GM21576 (cell line): ENCODE results near the gene WDR1.
A peak's percentile ranks its signal among the peaks of the same experiment; 100 is the strongest.
"Not testable (repeated sequence)": the region's sequence is repeated elsewhere in the genome, so short reads cannot be mapped to it uniquely, and the experiment has no call there.

Source experiments
- ATAC-seq: cut with Tn5 transposase; IDR thresholded peaks from one replicate; pipeline ENCODE4 v1.9.1; 2021; ENCODE audit warnings: mild to moderate bottlenecking, moderate library complexity; ENCODE audit not compliant: unreplicated experiment

WDR1 gene

GRCh38 chr4:10134141-10134540 is 17.5 kb upstream of the WDR1 start:
- ATAC-seq = no peak

GRCh38 chr4:10131202-10131601 is 14.6 kb upstream of the WDR1 start:
- no peak for ATAC-seq

- no peak for ATAC-seq
These were observed 13.7 kb upstream of the WDR1 start for GRCh38 chr4:10130178-10130888.

DNA sequence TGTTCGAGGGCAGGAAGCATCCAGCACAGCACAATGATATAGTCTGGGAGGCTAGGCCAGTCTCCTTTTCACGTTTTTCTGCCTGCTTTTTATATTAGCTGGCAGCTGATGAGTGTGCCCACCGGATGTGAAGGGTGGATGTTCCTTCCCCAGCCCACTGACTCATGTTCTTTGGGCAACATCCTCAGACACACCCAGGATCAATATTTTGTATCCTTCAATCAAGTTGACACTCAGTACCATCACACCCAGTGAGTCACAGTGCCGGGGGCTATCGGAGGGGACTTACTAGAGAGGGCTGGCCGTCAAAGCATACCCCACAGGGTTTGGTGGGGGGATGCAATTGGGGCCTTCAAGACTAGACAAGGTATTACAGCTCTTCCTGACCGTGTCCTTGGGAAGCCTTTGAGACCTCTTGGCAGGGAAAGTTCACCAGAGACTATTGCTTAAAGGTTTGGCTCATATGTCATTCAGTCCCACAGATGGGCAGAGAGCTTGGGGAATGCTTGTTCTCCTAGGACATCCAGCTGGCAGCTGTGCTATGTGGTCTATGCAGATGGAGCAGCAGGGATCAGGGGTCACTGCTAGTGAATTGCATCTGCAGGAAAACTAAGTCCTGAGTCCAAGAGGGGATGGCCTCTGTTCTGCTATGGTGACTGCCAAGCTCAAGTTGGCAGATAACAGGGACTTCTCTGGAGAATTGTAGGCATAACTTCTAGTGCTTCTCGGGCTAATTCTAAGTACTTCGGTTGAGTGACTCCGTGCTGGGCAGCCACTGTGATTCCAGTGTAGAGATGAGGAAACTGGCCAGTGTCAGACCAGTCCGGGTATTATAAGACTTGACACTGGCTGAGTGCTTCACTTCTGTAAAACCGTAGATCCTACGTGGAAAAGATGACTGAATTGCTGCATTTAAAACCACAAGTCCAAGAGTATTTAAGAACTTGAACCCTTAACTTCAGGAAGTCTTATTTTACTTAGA is 12.9 kb upstream of the WDR1 start:
- no peak for ATAC-seq

- ATAC-seq = no peak
These were observed 12.2 kb upstream of the WDR1 start for GRCh38 chr4:10128761-10129160.

DNA sequence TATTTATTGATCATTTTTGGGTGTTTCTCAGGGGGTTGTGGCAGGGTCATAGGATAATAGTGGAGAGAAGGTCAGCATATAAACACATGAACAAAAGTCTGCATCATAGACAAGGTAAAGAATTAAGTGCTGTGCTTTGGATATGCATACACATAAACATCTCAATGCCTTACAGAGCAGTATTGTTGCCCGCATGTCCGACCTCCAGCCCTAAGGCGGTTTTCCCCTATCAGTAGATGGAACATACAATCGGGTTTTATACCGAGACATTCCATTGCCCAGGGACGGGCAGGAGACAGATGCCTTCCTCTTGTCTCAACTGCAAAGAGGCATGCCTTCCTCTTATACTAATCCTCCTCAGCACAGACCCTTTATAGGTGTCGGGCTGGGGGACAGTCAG is 10.9 kb upstream of the WDR1 start:
- not testable (repeated sequence) for ATAC-seq

DNA sequence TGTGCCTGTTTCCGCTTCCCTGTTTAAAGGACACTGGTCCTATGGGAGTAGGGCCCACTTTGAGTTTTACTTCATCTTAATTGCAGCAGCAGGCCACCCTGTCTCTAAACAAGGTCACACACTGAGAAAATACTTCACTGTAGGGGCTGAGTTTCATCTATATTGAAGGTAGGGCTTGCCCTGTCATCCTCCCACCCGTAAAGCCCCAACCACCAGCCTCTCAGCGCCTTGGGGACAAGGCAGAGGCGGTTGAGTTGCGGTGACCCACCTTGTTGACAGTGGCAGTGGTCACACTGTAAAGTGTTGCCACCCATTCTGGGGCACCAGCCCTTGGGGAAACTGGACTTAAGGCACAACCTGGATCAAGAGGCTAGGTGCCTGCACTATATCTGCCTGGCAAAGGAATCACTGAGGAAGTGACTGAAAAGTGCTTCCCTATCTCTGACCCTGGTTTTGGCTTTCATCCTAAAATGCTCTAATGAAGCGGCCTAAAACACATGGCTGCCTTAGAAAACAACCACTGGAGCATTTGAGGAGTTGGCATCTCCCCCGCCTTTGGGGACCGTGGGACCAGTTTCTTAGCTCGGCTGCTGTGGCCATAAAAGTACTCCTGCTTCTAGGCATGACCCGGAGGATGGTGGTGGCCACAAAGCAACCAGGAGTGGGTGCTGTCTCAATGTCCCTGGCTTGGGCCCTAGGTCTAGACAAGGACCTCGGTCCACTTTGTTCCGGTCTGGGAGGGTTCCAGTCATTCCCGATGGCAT is 7.8 kb upstream of the WDR1 start:
- ATAC-seq = no peak

DNA sequence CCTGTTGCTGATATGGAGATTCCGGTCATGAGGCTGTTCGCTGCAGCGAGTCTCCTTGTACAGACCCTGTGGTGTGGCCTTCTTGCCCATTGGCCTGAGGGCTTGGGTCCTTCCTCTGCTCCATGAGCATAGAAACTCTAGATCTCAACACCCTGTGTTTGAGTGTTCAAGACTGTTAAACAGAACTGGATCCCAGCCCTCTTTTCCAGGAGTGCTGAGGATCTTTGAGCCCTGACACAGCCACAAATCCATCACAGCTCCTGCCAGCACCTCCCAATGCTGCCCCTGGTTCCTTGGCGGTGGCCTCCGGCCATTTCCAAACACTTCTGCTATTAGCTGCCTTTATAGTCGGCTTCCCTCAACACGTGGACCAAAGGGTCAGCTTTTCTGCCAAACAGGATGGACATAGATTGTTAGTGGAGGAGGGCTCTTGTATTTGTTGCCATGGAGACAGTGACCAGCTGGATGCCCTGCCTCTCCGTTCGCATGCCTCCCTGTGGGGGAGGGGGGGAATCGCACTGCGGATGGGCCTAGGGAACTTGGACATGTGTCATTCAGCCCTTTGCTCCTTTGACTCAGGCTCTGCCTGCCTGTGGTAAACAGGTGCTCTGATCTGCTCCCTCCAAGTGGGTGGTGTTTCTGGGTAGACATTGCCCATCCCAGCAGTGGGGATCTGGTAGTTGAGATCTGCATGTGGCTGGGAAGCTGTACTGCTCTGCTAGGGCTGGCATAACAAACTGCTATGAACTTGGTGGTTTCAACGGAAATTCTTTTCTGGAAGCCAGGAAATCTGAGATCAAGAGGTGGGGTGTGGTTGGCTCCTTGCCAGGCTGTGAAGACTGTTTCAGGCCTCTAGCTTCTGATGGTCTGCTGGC is 6.9 kb upstream of the WDR1 start:
- no peak for ATAC-seq

DNA sequence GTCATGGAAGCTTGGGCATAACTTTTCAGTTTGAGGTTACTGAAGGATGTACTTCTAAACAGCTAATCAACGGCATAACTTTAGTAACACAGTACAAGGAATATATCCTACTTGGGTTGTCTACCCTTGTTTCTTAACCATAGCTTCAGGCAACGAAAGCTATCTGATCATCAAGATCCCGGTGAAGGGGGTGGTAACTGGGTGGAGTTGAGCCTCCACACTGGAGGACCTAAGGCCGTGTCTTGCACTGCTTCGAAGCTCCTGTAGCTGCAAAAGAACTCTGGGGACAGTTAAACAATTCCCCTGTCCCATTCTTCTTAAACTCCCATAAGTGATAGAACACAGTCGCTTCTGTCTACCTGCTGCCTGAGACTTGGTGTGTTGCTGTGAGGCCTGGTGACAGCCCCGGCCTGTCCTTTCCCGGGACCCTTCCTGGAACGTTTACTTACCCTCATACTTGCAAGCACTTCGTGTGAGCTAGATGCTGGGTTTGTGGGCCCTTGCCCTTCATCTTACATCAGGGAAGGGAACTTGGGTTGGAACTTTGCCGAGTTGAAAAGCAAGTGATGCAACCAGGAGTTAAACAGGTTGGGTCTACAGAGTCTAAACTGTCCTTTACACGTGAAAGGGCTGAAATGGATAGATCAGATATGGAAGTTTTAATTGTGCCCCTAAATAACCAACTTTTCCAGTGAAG is 5.8 kb upstream of the WDR1 start:
- no peak for ATAC-seq

DNA sequence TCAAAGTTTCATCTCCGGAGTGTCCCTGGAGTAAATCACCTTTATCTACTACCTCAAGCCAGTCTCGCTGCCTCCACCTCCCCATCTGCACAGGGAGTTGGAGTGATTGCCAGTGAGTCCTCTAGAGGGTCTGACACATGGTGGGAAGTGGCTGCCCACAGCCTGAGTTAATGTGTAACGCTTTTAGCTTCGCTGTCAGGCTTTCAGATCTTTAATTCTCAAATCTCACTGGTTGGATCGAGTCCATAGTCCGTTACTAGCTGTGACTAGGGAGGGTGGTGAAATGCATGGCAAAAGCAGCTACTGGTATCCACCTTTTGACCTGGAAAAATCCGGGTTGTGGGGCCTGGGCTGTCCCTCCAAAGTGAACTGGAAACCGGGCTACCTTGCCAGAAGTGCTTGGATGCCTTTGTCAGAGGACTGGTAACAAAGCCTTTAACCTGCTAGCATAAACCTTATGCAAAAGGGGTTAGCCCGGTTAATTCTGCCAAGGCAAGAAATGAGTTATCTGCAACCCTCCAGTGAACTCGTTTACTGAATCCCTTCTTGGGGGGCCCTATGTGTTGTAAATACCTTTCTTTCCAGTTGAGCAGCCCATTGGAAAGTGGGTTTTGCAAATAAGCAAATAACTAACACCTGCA is 5.1 kb upstream of the WDR1 start:
- no peak for ATAC-seq

- ATAC-seq = no peak
These were observed 4.5 kb upstream of the WDR1 start for GRCh38 chr4:10120943-10121567.

DNA sequence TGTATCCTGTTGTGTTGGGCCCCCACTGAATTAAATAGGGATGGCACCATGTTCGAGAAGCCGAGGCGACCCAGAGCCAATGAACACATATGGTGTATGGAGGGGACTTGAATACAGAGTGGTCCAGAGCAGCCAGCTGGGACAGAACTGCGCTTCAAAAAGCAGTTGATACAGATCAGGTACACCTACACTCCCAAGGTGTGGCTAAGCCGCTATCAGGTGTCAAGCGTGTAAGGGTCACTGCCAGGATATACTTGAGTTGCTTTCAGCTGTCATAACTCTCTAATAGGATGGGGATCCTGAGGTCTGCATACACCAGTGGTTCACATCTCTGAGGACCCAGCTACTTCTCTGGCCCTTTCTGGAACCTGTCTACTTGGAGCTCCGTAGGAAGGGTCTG is 3.2 kb upstream of the WDR1 start:
- no peak for ATAC-seq

DNA sequence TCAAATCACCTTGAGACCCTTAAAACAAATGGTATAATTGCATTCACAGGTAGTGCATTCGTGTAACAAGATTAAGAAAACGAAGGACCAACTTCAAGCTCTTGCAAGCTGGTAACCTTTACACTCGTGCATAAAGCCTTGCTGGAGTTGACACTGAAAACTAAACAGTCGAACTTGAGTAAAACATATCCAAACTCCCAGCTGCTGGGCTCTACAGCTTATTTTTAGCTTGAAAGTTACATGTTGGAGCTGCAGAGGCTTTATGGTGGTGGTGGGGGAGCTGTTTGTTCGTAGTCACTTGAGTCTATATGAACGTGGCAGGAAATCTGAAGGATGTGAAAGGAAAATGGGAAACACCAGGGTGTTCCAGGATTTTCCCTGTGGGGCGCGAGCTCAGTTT is 2.7 kb upstream of the WDR1 start:
- no peak for ATAC-seq

- peak; percentile 19 for ATAC-seq
These were observed 1.7 kb upstream of the WDR1 start for GRCh38 chr4:10118048-10119004.

- peak; percentile 21 for ATAC-seq
These were observed 904 bp upstream of the WDR1 start for GRCh38 chr4:10117359-10118047.

DNA sequence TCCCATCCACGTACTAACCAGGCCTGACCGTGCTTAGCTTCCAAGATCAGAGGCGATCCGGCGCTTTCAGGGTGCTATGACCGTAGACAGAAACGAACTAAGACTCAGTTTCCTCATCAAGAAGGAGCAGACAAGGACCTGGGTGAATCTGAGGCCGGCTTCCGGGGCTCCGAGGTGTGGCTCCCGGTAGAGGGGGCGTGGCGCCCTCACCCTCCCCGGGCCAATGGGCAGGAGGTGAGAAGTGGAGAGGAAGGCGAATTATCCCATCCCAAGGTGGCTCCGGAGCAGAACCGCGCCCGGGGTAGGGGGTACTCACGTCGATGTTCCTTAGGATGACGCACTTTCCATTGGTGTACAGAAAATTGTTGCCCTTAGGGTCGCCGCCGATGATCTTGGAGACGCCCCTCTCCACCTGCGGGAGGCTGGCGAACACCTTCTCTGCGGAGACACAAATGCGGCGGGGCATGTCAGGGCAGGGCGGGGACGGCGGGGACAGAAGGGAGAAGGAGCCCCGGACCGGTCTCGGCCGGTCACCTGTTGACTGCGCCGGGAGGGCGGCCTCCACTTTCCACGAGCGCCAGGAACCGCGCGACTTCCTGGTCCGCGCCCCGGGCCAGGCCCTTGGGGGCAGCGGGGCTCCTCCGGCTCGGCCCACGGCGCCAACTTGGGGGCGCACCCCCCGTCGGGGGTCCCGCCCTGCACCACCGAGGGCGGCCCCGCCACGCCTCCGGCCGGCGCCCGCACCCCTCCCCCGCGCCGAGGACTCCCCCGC is 616 bp downstream of the WDR1 start:
- peak; percentile 35 for ATAC-seq
